IPS-NIHi11 (cell line): ENCODE data around the gene CAMKMT.

ENCODE experiments used
- DNase-seq: peaks from one replicate; pipeline ENCODE4 v3.0.0; 2012; ENCODE audit warnings: mixed read lengths, low spot score

Gene CAMKMT

DNA sequence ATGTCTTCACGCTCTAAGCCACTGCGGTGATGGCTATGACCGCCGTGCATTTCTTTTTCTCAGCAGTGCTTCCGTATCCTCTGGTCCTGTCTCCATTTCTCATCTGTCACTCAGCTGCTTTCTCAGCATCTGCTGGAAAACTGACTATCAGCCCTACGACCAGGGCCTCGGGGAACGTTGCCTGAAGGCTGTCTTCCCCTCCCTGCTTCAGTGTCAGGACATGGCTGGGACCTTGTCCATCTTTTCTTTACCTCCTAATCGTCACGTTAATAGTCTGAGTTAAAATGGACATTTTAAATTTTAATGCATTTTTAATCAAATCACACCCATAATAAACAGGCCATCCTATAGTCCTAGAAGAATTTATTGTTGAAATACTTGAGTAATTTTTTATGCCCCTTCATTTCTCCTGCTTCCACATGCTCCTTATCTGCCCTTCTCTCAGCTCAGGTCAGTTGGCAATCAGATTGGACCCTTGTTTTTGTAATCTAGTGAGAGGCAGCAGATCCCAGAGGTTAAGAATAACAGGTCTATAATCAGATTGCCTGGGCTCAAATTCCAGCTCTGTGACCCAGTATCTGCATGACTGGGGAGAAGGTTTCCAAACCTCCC, 329.5 kb downstream of the CAMKMT start:
- DNase-seq, result no peak

DNA sequence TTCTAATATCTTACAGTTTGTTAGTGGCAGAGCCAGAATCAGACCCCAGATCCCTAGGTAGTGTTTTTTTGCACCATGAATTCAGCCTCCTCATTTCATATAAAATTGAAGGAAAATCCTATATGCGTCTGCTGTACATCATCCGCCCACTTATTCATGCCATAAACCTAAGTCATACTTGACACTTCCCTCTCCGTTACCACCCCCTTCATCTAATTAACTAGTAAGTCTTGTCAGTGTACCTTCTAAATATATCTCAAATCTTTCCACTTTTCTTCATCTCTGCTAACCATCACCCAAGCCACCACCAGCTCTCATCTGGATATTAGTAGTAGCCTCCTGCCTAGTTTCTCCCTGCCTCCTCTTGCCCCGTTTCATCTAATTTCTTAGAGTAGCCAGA, 331.1 kb downstream of the CAMKMT start:
- no peak for DNase-seq

GRCh38 chr2:44700824-44701223, 339.1 kb downstream of the CAMKMT start:
- no peak for DNase-seq

- no peak for DNase-seq
Observed at GRCh38 chr2:44705356-44705755, 343.6 kb downstream of the CAMKMT start.

- peak; percentile 19 for DNase-seq
Observed at GRCh38 chr2:44705876-44706480, 344.2 kb downstream of the CAMKMT start.

- DNase-seq, result no peak
Observed at GRCh38 chr2:44706681-44707553, 345.2 kb downstream of the CAMKMT start.

GRCh38 chr2:44707945-44708660, 346.4 kb downstream of the CAMKMT start:
- DNase-seq, result peak; percentile 47

DNA sequence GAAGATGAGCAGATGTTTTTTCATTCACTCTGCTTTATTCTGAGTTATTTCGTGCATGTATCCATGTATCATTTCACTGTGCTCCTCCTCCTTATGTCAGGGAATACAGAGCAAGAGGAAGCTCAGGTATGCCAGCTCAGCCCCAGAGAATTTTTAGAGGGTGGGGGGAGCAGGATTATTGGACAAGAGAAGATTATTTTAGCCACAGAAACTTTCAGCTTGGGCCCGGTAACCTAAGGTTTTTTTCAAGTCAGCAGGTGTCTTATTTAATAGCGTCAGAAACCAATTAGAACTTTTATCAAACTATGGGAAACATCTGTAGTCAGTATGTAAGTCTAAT, 346.9 kb downstream of the CAMKMT start:
- DNase-seq, result no peak

- DNase-seq, result no peak
Observed at GRCh38 chr2:44713170-44713569, 351.4 kb downstream of the CAMKMT start.

DNA sequence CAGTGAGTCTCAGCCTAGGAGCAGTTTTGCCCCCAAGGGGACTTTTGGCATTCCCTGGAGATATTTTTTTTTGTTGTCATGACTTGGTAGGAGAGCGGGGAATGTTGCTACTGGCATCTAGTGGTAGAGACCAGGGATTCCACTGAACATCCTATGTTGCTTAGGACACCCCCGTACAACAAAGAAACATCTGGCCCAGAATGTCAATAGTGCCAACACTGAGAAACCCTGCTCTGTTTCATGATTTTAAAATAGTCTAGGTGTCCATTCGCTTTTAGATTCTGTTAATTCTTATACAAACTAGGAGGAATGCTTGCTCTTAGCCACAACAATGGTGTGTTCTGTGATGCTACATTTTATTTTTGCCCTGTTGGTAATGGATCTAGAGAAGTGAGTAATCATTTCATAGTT, 353.9 kb downstream of the CAMKMT start:
- peak; percentile 64 for DNase-seq

DNA sequence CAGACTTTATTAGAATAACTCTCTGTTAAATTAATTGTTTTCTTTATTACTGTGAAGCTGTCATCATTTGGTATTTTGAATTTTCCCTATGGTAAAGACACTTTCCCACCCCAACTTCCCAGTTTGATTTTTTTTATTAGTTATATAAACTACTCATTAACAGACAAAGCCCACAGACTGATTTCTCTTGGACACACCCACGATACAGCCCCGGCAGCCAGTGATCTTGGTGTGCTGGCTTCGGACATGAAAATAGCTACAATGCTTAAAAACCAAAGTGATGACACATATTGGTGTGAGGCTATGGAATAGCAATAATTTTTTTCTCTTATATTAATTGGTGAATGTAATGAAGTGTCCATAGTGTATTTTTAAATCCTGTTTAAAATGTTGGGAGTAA, 354.4 kb downstream of the CAMKMT start:
- DNase-seq, result no peak

DNA sequence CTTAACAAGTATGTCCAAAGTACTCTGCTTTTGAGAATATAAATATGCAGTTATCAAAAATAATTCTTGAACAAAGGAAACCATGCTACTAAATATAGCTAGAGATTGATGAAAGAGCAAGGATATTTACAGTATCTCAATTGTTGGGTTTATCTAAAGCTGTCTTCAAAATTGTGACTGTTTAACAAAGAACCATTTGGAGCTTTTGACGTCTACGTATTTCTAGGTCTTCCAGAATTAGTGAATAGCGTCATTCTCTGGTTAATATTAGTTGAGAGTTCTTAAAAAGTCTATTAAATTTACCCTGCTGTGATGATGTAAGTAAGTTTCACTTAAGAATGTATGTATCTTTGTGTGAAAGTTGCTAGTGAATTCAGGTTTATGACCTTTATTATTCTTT, 356.7 kb downstream of the CAMKMT start:
- DNase-seq, result no peak

DNA sequence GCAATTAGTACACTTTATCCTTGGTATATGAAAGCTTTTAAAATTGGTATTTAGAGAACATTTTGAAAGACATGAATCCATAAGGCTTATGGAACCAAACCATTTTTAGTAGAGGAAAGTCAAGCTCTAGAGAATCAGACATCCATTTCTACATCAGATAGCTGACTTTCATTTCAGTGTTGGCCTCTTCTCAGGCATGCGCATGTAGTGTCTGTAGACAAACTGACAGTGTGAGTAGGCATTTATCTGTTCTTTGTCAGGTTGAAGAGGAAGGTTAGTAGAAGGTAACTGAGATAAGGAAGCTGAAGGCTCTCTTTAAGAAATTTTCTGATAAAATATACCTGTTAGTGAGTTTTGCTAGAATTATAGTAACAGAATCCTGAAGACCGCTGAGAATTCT, 357.8 kb downstream of the CAMKMT start:
- DNase-seq, result no peak

DNA sequence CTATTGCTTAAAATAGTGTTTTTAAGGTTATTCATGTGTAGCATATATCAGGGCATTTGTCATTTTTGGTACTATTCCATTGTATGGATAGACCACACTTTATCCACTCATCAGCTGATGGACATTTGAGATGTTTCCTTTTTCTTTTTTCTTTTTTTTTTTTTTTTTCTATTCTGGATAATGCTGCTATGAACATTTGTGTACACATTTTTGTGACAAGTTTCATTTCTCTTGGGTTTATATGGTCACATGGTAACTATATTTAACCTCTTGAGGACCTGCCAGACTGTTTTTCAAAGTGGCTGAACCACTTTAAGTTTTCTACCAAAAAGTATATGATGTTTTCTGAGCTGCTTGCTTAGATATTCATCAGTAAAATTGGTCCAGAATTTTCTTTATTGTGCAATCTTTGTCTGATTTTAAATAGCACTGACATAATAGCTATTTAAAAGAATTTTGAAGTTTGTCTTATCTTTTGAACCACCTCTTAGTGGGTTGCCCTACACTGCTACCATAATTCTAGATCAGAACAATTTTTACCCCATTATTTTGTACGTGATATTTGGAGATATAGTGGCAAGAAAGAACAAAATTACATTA, 360.4 kb downstream of the CAMKMT start:
- no peak for DNase-seq

DNA sequence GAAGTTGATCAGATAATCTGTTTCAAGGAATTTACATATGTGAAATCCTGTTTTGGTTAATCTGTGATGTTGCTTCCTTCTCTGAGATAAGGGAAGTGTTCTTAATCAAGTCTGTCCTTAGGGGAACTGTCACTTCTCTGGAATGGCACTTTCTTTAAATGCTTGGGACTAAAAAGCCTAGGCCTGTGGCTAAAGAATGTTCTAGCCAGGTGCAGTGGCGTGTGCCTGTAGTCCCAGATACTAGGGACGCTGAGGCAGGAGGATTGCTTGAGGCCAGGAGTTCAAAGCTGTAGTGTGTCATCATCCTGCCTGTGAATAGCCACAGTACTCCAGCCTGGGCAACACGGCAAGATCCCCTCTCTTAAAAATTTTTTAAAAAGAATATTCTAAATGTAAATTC, 362.2 kb downstream of the CAMKMT start:
- no peak for DNase-seq

DNA sequence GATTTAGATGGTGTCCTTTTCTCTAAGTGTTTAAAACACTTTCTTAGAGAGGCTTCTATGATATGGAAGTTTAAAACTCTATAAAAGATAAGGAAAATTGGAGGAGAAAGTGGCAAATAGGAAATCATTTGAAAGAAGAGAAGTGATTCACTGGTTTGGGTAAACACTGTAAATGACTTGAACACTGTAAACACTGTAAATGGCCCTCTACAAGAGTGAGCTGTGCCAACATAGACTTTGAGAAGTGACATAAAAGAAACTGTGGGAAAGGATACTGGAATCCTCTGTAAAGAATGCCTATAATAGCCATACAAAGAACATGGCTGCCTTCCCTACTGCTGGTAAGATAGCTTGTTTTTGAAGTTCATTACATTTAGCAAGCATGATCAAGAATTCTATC, 368.8 kb downstream of the CAMKMT start:
- no peak for DNase-seq

DNA sequence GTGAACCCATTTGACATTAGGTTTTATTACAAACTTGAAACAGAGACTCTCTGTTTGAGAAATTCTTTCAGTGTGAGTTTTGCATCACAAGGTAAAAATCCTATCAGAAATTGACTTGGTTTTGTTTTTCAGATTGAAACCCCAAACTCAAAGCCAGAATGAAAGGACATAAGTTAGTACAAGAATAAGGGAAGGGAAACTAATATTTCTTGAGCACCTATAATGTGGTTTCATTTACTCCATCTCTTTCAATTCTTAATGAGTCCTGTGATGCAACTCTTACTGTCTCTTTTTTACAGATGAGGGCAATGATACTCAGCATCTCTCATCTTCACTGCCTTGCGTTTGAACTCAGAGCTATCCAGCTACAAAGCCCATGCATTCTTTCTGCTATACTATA, 369.8 kb downstream of the CAMKMT start:
- DNase-seq, result no peak

- no peak for DNase-seq
Observed at GRCh38 chr2:44736270-44736942, 374.7 kb downstream of the CAMKMT start.

DNA sequence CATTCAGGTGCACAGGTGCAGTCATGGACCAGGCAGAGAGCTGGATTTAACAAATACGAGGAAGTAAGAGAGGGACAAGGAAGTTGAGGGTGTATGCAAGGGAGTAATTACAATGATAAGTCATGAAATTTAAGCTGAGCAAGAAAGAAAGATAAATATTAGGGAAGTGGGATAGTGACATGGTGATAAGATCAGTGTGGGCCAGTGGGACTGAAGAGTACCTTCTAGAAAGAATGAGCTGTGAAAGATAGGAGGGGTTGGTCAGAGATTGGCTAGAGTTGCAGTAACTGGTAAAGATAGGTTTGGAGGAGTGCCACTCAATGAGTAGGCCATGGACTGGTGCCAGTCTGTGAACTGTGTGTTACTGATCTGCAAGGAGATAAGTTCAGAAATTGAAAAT, 378.9 kb downstream of the CAMKMT start:
- DNase-seq, result no peak

GRCh38 chr2:44741507-44741906, 379.8 kb downstream of the CAMKMT start:
- DNase-seq, result no peak

DNA sequence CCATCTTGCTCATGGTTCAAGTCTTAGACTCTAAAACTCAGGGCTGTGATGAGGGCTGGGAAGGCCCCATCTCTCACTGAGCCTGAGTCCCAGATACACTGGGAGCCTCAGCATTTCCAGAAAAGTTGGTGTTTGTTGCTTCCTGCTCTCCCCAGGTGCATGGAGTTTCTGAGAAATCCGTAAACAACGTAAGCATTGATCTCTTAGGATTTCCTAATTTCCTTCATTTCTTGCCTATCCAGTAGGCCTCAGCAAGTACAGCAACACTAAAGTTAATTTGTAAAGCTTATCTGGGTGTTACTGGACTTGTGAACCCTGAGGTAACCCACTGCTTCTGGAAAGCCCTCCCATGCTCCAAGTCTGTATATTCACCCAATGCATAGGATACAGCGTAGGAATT, 380.3 kb downstream of the CAMKMT start:
- no peak for DNase-seq

GRCh38 chr2:44743473-44743872, 381.7 kb downstream of the CAMKMT start:
- no peak for DNase-seq
